SK-N-SH (cell line): ENCODE data around the gene HSPA9. TPM values are rescaled to one million over a fixed set of nuclear protein-coding genes. Genes with fewer than 3 reads are reported as not detected.

Source experiments
- CTCF ChIA-PET: fragments of 300-600, 350-600 bp; formaldehyde crosslinking; extraction: SDS; loops from one replicate; lab custom pipeline; 2021; lab: Yijun Ruan, JAX
- POLR2A ChIA-PET: fragments of 350-600 bp; sonication (Branson Sonifier 250); formaldehyde crosslinking; extraction: SDS; loops from one replicate; lab custom pipeline; 2020; ENCODE audit warnings: antibody characterized with exemption, inconsistent platforms; lab: Yijun Ruan, JAX
- DNase-seq: peaks from one replicate; pipeline ENCODE4 v3.0.0; 2012
- H2AFZ ChIP-seq: fragments of 200-600 bp; sonication (generic); 2 replicates; pipeline ENCODE4 v1.8.1; 2016; ENCODE audit warnings: antibody characterized with exemption, mild to moderate bottlenecking, low read depth
- H3F3A ChIP-seq: fragments of 200-600 bp; sonication (generic); replicated peaks from 2 replicates; pipeline ENCODE3; 2016; ENCODE audit warnings: antibody characterized with exemption, mild to moderate bottlenecking; ENCODE audit not compliant: insufficient read depth
- H3K27ac ChIP-seq, 2 experiments: fragments of 200-500 bp in 1 of 2; fragments of 200-600 bp in 1 of 2; sonication (Bioruptor generic) in 1 of 2; sonication (generic), shearing (Covaris generic) in 1 of 2; 2 replicates each; pipeline versions ENCODE4 v1.5.1 to v1.6.1; 2014 to 2016; ENCODE audit warnings: low read depth in 2 of 2, inconsistent platforms in 1 of 2, low read length in 1 of 2, mild to moderate bottlenecking in 1 of 2, mixed read lengths in 1 of 2
- H3K27me3 ChIP-seq: fragments of 200-600 bp; sonication (generic), shearing (Covaris generic); 2 replicates; pipeline ENCODE4 v1.6.1; 2016; ENCODE audit warnings: mixed run types; ENCODE audit not compliant: insufficient read depth
- H3K36me3 ChIP-seq, 2 experiments: fragments of 200-500 bp in 1 of 2; fragments of 200-600 bp in 1 of 2; sonication (Bioruptor generic) in 1 of 2; sonication (generic) in 1 of 2; replicated peaks in 1 of 2; 2 replicates each; pipeline versions ENCODE3 to v1.5.1; 2014 to 2016; ENCODE audit warnings: low read length in 1 of 2, mild to moderate bottlenecking in 1 of 2; ENCODE audit not compliant: insufficient read depth in 2 of 2, control insufficient read depth in 1 of 2
- H3K4me1 ChIP-seq, 2 experiments: fragments of 200-500 bp in 1 of 2; fragments of 200-600 bp in 1 of 2; sonication (Bioruptor generic) in 1 of 2; sonication (generic), shearing (Covaris generic) in 1 of 2; 2 replicates each; pipeline versions ENCODE4 v1.5.1 to v1.6.1; 2014 to 2016; ENCODE audit warnings: low read depth in 1 of 2, low read length in 1 of 2, mixed run types in 1 of 2; ENCODE audit not compliant: insufficient read depth in 2 of 2, control insufficient read depth in 1 of 2
- H3K4me2 ChIP-seq: fragments of 200-600 bp; sonication (generic), shearing (Covaris generic); 2 replicates; pipeline ENCODE4 v1.6.1; 2017; ENCODE audit warnings: mixed run types
- H3K4me3 ChIP-seq, 2 experiments: fragments of 200-500 bp in 1 of 2; fragments of 200-600 bp in 1 of 2; sonication (Bioruptor generic) in 1 of 2; sonication (generic), shearing (Covaris generic) in 1 of 2; 2 replicates each; pipeline versions ENCODE4 v1.5.1 to v1.8.1; 2014 to 2016; ENCODE audit warnings: low read depth in 2 of 2, inconsistent platforms in 1 of 2, low read length in 1 of 2, mild to moderate bottlenecking in 1 of 2, mixed read lengths in 1 of 2, moderate library complexity in 1 of 2
- H3K79me2 ChIP-seq: fragments of 200-600 bp; sonication (generic); 2 replicates; pipeline ENCODE4 v1.8.1; 2017; ENCODE audit warnings: mild to moderate bottlenecking; ENCODE audit not compliant: insufficient read depth
- H3K9ac ChIP-seq: fragments of 200-600 bp; sonication (generic); 2 replicates; pipeline ENCODE4 v1.6.1; 2017; ENCODE audit warnings: mixed run types
- H3K9me2 ChIP-seq: fragments of 200-600 bp; sonication (generic); 2 replicates; pipeline ENCODE4 v1.6.1; 2017; ENCODE audit warnings: mixed run types
- H3K9me3 ChIP-seq: fragments of 200-600 bp; sonication (generic); 2 replicates; pipeline ENCODE4 v1.6.1; 2017; ENCODE audit warnings: mixed run types, mild to moderate bottlenecking, moderate library complexity
- H4K20me1 ChIP-seq: fragments of 200-600 bp; sonication (generic); 2 replicates; pipeline ENCODE4 v1.6.1; 2017; ENCODE audit warnings: mild to moderate bottlenecking, mixed run types; ENCODE audit not compliant: insufficient read depth
- CTCF ChIP-seq: fragments of 200-600 bp; sonication (generic); IDR thresholded peaks from 2 replicates; pipeline ENCODE4 v1.6.1; 2017; ENCODE audit warnings: antibody characterized with exemption, mild to moderate bottlenecking, moderate library complexity
- FOXJ3 ChIP-seq: sonication (generic); formaldehyde crosslinking; IDR thresholded peaks from 2 replicates; pipeline ENCODE4 v1.5.1; 2020; ENCODE audit warnings: mild to moderate bottlenecking, missing genetic modification reagents
- JUND ChIP-seq: IDR thresholded peaks from 2 replicates; pipeline ENCODE4 v1.4.0; 2012
- MXI1 ChIP-seq: IDR thresholded peaks from 2 replicates; pipeline ENCODE4 v1.6.1; 2012; ENCODE audit warnings: mild to moderate bottlenecking, low read depth, low read length, improper control_type of control experiment
- POLR2AphosphoS5 ChIP-seq: IDR thresholded peaks from 2 replicates; pipeline ENCODE4 v1.6.1; 2012; ENCODE audit warnings: low read depth, low read length
- SMC3 ChIP-seq: IDR thresholded peaks from 2 replicates; pipeline ENCODE4 v1.6.1; 2012; ENCODE audit warnings: low read depth, low read length, improper control_type of control experiment
- ZBTB33 ChIP-seq: IDR thresholded peaks from 2 replicates; pipeline ENCODE4 v1.4.0; 2012; ENCODE audit warnings: low read depth, borderline replicate concordance
- WGBS: methylation state at CpG from one replicate; pipeline ENCODE4 v1.1.6; 2017; ENCODE audit warnings: low lambda C conversion rate; 5-methylcytosine and 5-hydroxymethylcytosine counted together
- polyA plus RNA-seq, 3 experiments: library from polyadenylated mRNA; depleted of rRNA; stranded (reverse); fragments of >200 nt; gene quantifications; 2 replicates each; pipeline ENCODE4 v1.2.3, GENCODE V29; 2012

HSPA9 gene
- polyA plus RNA-seq, 1 of the 3 experiments (the other 2 are of a cell fraction): 153 TPM

- TF ChIP-seq CTCF (no peak), ZBTB33 (no peak), SMC3 (no peak), JUND (no peak), FOXJ3 (no peak)
Observed at GRCh38 chr5:138544181-138545134, 30.7 kb downstream of the HSPA9 start (continued).

GRCh38 chr5:138543730-138544104 lies 31.5 kb downstream of the HSPA9 start:
- DNase-seq: peak; percentile 63
- Histone ChIP-seq H4K20me1 (peaks cover 34% of the 10 kb centered on the region), H3K79me2 (peaks cover 96% of the 10 kb centered on the region), H3K27ac (peak overlapping the region; percentile 96 to 97), H3K36me3 (peaks cover 9 to 26% of the 10 kb centered on the region in 2 experiments), H3K4me1 (peaks cover 18 to 25% of the 10 kb centered on the region in 2 experiments), H3K4me3 (peak overlapping the region; percentile 88 to 91), H3K4me2 (peak overlapping the region; percentile 93), H3K9me3 (no peaks in the 10 kb centered on the region), H3F3A (peaks cover 6% of the 10 kb centered on the region), H3K27me3 (no peaks in the 10 kb centered on the region), H2AFZ (peak overlapping the region; percentile 73; the same call in 1 of the 2 replicates), H3K9me2 (no peaks in the 10 kb centered on the region), H3K9ac (peak overlapping the region; percentile 99)
- ChIA-PET POLR2A (interaction anchor here (0.8 to 1.9 kb wide), 13 partner anchors 12 to 751 kb away, joined by 3 to 20 read pairs (median 4); partner anchors contain the start of genes EGR1, FAM53C, HSPA9 and MATR3), CTCF (interaction anchor here (1.2 to 3.0 kb wide), 8 partner anchors 17 to 191 kb away, joined by 3 to 15 read pairs (median 7); partner anchors contain the start of genes EGR1, HSPA9 and KDM3B)
- no peak for TF ChIP-seq POLR2AphosphoS5
- 0 out of 2 replicates have a peak, but pooled peaks have one; percentile 4 for TF ChIP-seq MXI1
- 4% methylated on average over 7 of the region's 12 CpGs for WGBS
